GM12801 (cell line): ENCODE measurements around the gene IMPDH1.

Experiments used
- CTCF ChIP-seq: IDR thresholded peaks from one replicate; pipeline ENCODE4 v1.5.1; 2011; ENCODE audit warnings: control low read depth; ENCODE audit not compliant: insufficient read length; ENCODE audit errors: extremely low read depth

Gene IMPDH1

GRCh38 chr7:128359939-128360338 is 49.8 kb downstream of the IMPDH1 start:
- no peak for TF ChIP-seq CTCF

- no peak for TF ChIP-seq CTCF
These were observed 50.4 kb downstream of the IMPDH1 start for GRCh38 chr7:128359336-128359735.

- TF ChIP-seq CTCF: no peak
These were observed 51.5 kb downstream of the IMPDH1 start for GRCh38 chr7:128358233-128358632.

GRCh38 chr7:128357217-128357613 is 52.6 kb downstream of the IMPDH1 start:
- no peak for TF ChIP-seq CTCF

GRCh38 chr7:128356546-128357216 is 53.1 kb downstream of the IMPDH1 start:
- TF ChIP-seq CTCF: no peak

GRCh38 chr7:128353610-128354009 is 56.2 kb downstream of the IMPDH1 start:
- TF ChIP-seq CTCF: no peak

GRCh38 chr7:128353189-128353588 is 56.6 kb downstream of the IMPDH1 start:
- no peak for TF ChIP-seq CTCF
